Measurements from ENCODE around the gene CFAP73. TPM values are rescaled to one million over a fixed set of nuclear protein-coding genes. Genes with fewer than 3 reads are reported as not detected.
A peak's percentile ranks its signal among the peaks of the same experiment; 100 is the strongest.

CFAP73 gene
- total RNA-seq, 2 donors from 2014 or later, result 0.99 TPM; not detected in 1

GRCh38 chr12:113208041-113208934, 58.8 kb downstream of the CFAP73 start:
- no peaks in the 10 kb centered on the region for H3K36me3 ChIP-seq (replicated peaks in 1 of 2; ENCODE audit: insufficient read depth in 1 of 2, low read depth in 2 of 2)

More at GRCh38 chr12:113208041-113208934, 58.8 kb downstream of the CFAP73 start:
- WGBS, 2 donors, result 79 to 83% methylated on average over 10 of the region's 10 CpGs
- ATAC-seq (no peak), DNase-seq (peak in 1 of 4 donors; percentile 70)
- TF ChIP-seq CTCF (IDR thresholded peaks at IDR 0.05) (no peak), POLR2A (IDR thresholded peaks at IDR 0.05) (no peak)
- intact Hi-C loops (cut with DNase I), result no loop called here
- H3K27me3 ChIP-seq, result no peaks in the 10 kb centered on the region
- peaks cover 17% of the 10 kb centered on the region for H3K4me1 ChIP-seq
- H3K9me3 ChIP-seq, result no peaks in the 10 kb centered on the region
- H3K27ac ChIP-seq, result peak overlapping the region in 1 of 4 donors; percentile 44
- H3K4me3 ChIP-seq, result no peak overlapping the region

Small RNAs within 50 kb of the gene (microRNA-seq; reads per million reads assigned to microRNA genes)
- gene MIR7106 (ENCODE audit: borderline number of aligned reads in 2 of 2, borderline replicate concordance in 2 of 2), result 0 to 0.45 reads per million in 2 donors

Small RNAs within 50 kb of the gene (small RNA-seq; reads per million reads assigned to genes)
- gene MIR7106, result not detected
- gene RF00019, result not detected

Other genes with a start within 250 kb of the CFAP73 start
- gene OAS1, start 242.8 kb upstream of the CFAP73 start, total RNA-seq, result 1 to 10 TPM; 4.3 to 7.8 TPM
- 10 to 100 TPM in 1 of 2 donors, 1 to 10 TPM in 1; 2.3 to 18.1 TPM for gene OAS3, start 211.2 kb upstream of the CFAP73 start, total RNA-seq
- gene OAS2, start 171.2 kb upstream of the CFAP73 start, total RNA-seq, result 1 to 10 TPM; 1.6 to 2.3 TPM
- gene DTX1, start 93.0 kb upstream of the CFAP73 start, total RNA-seq, result 10 to 100 TPM; 11.9 to 17.5 TPM
- gene RASAL1, start 14.0 kb upstream of the CFAP73 start, total RNA-seq, result 1 to 10 TPM in 1 of 2 donors, under 1 TPM in 1; 0.66 to 2.1 TPM
- 10 to 100 TPM; 52.7 TPM for gene DDX54, start 35.8 kb downstream of the CFAP73 start, total RNA-seq
- gene RITA1, start 36.0 kb downstream of the CFAP73 start, total RNA-seq, result 10 to 100 TPM in 1 of 2 donors, 1 to 10 TPM in 1; 6.9 to 15.3 TPM
- gene TPCN1, start 71.7 kb downstream of the CFAP73 start, total RNA-seq, result 10 to 100 TPM; 45.1 to 78.4 TPM
- 10 to 100 TPM; 25.2 to 44.2 TPM for gene SLC8B1, start 185.4 kb downstream of the CFAP73 start, total RNA-seq
- gene PLBD2, start 208.9 kb downstream of the CFAP73 start, total RNA-seq, result 10 to 100 TPM; 17.8 to 18.4 TPM

Data from body of pancreas (tissue), 4 donors.